K562 (cell line): ENCODE results near the gene LAMB3. TPM values are rescaled to one million over a fixed set of nuclear protein-coding genes. Genes with fewer than 3 reads are reported as not detected.

Source experiments
- ATAC-seq: fragments of 200-7000 bp; cut with Tn5 transposase; 3 replicates; pipeline ENCODE4 v1.9.1; 2020; ENCODE audit warnings: moderate library complexity
- BruUV-seq: library from RNA; stranded (reverse); fragments of 400-500 nt; replicated peaks from 2 replicates; lab custom pipeline; 2021; lab: Mats Ljungman, UMichigan
- CTCF ChIA-PET: fragments of 300-600 bp; formaldehyde crosslinking; extraction: SDS; loops from one replicate; lab custom pipeline; 2021; ENCODE audit warnings: low intra/inter-chr PET ratio; lab: Yijun Ruan, JAX
- POLR2A ChIA-PET: fragments of 300-600, 350-650 bp; sonication (Branson Sonifier 250); formaldehyde crosslinking; extraction: SDS; loops from one replicate; lab custom pipeline; 2021; ENCODE audit warnings: antibody characterized with exemption, inconsistent platforms; lab: Yijun Ruan, JAX
- DNase-seq, 4 experiments: peaks; one replicate each; pipeline versions ENCODE4 v3.0.0 to v3.0.0-alpha.2; 2011 to 2018; ENCODE audit warnings: low spot score in 3 of 4, mixed read lengths in 3 of 4; ENCODE audit errors: extremely low read depth in 1 of 4
- FAIRE-seq: peaks from 2 replicates; lab custom pipeline; 2011; peaks lifted over from hg19 to GRCh38; lab: Jason Lieb, UNC
- H2AFZ ChIP-seq: 2 replicates; pipeline ENCODE4 v1.6.0; 2011; ENCODE audit warnings: low read depth, low read length, control low read depth, inconsistent platforms
- H3K27ac ChIP-seq: fragments of 200-600 bp; 3 replicates; pipeline ENCODE4 v1.8.0; 2011; ENCODE audit warnings: low read depth, mild to moderate bottlenecking, control low read depth, inconsistent platforms, low read length, moderate library complexity, mixed read lengths; ENCODE audit errors: extremely low read depth
- H3K27me3 ChIP-seq, 2 experiments: fragments of 300-600 bp in 1 of 2; 2 replicates in 1 of 2; 3 replicates in 1 of 2; pipeline versions ENCODE4 v1.6.0 to v1.8.0; 2011; ENCODE audit warnings: inconsistent platforms in 2 of 2, low read length in 2 of 2, mild to moderate bottlenecking in 1 of 2, mixed read lengths in 1 of 2, moderate library complexity in 1 of 2; ENCODE audit not compliant: control insufficient read depth in 2 of 2, insufficient read depth in 2 of 2
- H3K36me3 ChIP-seq: fragments of 300-600 bp; 3 replicates; pipeline ENCODE4 v1.8.0; 2011; ENCODE audit warnings: mild to moderate bottlenecking, low read length, inconsistent platforms; ENCODE audit not compliant: control insufficient read depth, insufficient read depth
- H3K4me1 ChIP-seq, 2 experiments: fragments of 200-600 bp in 1 of 2; replicated peaks in 1 of 2; 2 replicates in 1 of 2; 3 replicates in 1 of 2; pipeline versions ENCODE4 v1.5.1 to v1.8.0; 2011; ENCODE audit warnings: inconsistent platforms in 2 of 2, low read length in 2 of 2, mild to moderate bottlenecking in 1 of 2, mixed read lengths in 1 of 2, moderate library complexity in 1 of 2; ENCODE audit not compliant: control insufficient read depth in 2 of 2, insufficient read depth in 2 of 2
- H3K4me2 ChIP-seq: 2 replicates; pipeline ENCODE4 v1.6.1; 2011; ENCODE audit warnings: low read length, control low read depth, inconsistent platforms, mixed read lengths; ENCODE audit not compliant: insufficient read depth
- H3K4me3 ChIP-seq: fragments of 200-600 bp; sonication (generic), shearing (Covaris generic); 2 replicates; pipeline ENCODE4 v1.5.1; 2016; ENCODE audit warnings: control low read depth, inconsistent platforms
- H3K79me2 ChIP-seq: fragments of 200-600 bp; 3 replicates; pipeline ENCODE4 v1.8.0; 2011; ENCODE audit warnings: low read length, inconsistent platforms; ENCODE audit not compliant: control insufficient read depth, insufficient read depth
- H3K9ac ChIP-seq, 2 experiments: 2 replicates each; pipeline versions ENCODE4 v1.6.0 to v1.6.1; 2011; ENCODE audit warnings: low read depth in 2 of 2, low read length in 2 of 2, control low read depth in 1 of 2, inconsistent platforms in 1 of 2, mild to moderate bottlenecking in 1 of 2, mixed read lengths in 1 of 2; ENCODE audit not compliant: insufficient read depth in 1 of 2
- H3K9me1 ChIP-seq: one replicate; pipeline ENCODE4 v1.6.0; 2011; ENCODE audit warnings: inconsistent platforms, mild to moderate bottlenecking, low read length, moderate library complexity; ENCODE audit not compliant: control insufficient read depth, insufficient read depth
- H3K9me3 ChIP-seq: replicated peaks from 2 replicates; pipeline ENCODE4 v1.5.1; 2011; ENCODE audit warnings: low read depth, low read length, inconsistent platforms; ENCODE audit not compliant: control insufficient read depth, insufficient read depth
- H4K20me1 ChIP-seq: replicated peaks from 2 replicates; pipeline ENCODE4 v1.6.1; 2011; ENCODE audit warnings: low read length, inconsistent platforms, mixed read lengths; ENCODE audit not compliant: control insufficient read depth, insufficient read depth
- GABPB1 ChIP-seq: sonication (generic); formaldehyde crosslinking; IDR thresholded peaks from 2 replicates; pipeline ENCODE4 v1.8.0; 2022; ENCODE audit warnings: mild to moderate bottlenecking, missing genetic modification reagents
- KLF16 ChIP-seq: IDR thresholded peaks from 2 replicates; pipeline ENCODE4 v1.6.1; 2016; ENCODE audit warnings: antibody characterized with exemption
- RB1 ChIP-seq: fragments of 450-650 bp; IDR thresholded peaks from 2 replicates; pipeline ENCODE4 v1.6.1; 2017; ENCODE audit warnings: low read depth, mild to moderate bottlenecking
- REST ChIP-seq, 2 experiments: fragments of 450-650 bp; formaldehyde crosslinking in 1 of 2; IDR thresholded peaks; 2 replicates each; pipeline versions ENCODE4 v1.4.0 to v1.6.1; 2014 to 2020; ENCODE audit warnings: mild to moderate bottlenecking in 2 of 2, borderline replicate concordance in 1 of 2, low read depth in 1 of 2
- TEAD1 ChIP-seq, 2 experiments: fragments of 450-650 bp in 1 of 2; sonication (generic) in 1 of 2; formaldehyde crosslinking; IDR thresholded peaks; 2 replicates each; pipeline versions ENCODE4 v1.4.0 to v1.8.0; 2020 to 2022; ENCODE audit warnings: mild to moderate bottlenecking in 2 of 2, missing genetic modification reagents in 1 of 2
- TOE1 ChIP-seq, 2 experiments: fragments of 450-650 bp in 1 of 2; sonication (generic) in 1 of 2; formaldehyde crosslinking in 1 of 2; IDR thresholded peaks; 2 replicates each; pipeline versions ENCODE4 v1.7.1 to v1.8.0; 2016 to 2022; ENCODE audit warnings: borderline replicate concordance in 2 of 2, mild to moderate bottlenecking in 2 of 2, antibody characterized with exemption in 1 of 2, inconsistent platforms in 1 of 2, low read depth in 1 of 2, missing genetic modification reagents in 1 of 2, moderate library complexity in 1 of 2
- ZBTB26 ChIP-seq: fragments of 450-650 bp; formaldehyde crosslinking; IDR thresholded peaks from 2 replicates; pipeline ENCODE4 v1.4.0; 2022; ENCODE audit warnings: missing genetic modification characterization
- ZNF830 ChIP-seq: fragments of 250-450 bp; sonication (Bioruptor Pico); IDR thresholded peaks from 2 replicates; pipeline ENCODE4 v1.5.0; 2021; ENCODE audit warnings: mild to moderate bottlenecking
- WGBS: fragments of 100-300 bp; shearing (Covaris generic); methylation state at CpG from one replicate; pipeline ENCODE4 v1.1.6; 2016; ENCODE audit warnings: low coverage, mixed read lengths; ENCODE audit not compliant: insufficient coverage; ENCODE audit errors: missing lambda C conversion rate; 5-methylcytosine and 5-hydroxymethylcytosine counted together
- in situ Hi-C: fragments of 300-500 bp; cut with MboI; formaldehyde crosslinking; loops from 4 replicates; pipeline ENCODE4 v1.15.0; 2018; ENCODE audit warnings: inconsistent platforms, mixed read lengths
- intact Hi-C: fragments of 100-400 bp; cut with micrococcal nuclease; formaldehyde crosslinking; loops from 2 replicates; pipeline ENCODE4 v1.14.2; 2022
- polyA plus RNA-seq, 8 experiments: library from polyadenylated mRNA; depleted of rRNA in 4 of 8; stranded (reverse) in 5 of 8; unstranded in 3 of 8; fragments of >200 nt; fragmentation: Nextera tagmentation in 2 of 8; fragmentation: Illumina TruSeq in 1 of 8; extraction: Ambion mirVana in 2 of 8; extraction: Trizol in 1 of 8; gene quantifications; 2 replicates each; pipeline versions ENCODE4 v1.2.1 to v1.2.3, GENCODE V29; 2011 to 2014; ENCODE audit warnings: inconsistent platforms in 1 of 8, missing spikeins in 1 of 8
- total RNA-seq, 7 experiments: library from RNA; depleted of rRNA in 6 of 7; stranded (reverse); fragments of >200 nt in 6 of 7; fragmentation: Illumina TruSeq in 2 of 7; extraction: Trizol in 2 of 7; gene quantifications; 2 replicates each; pipeline versions ENCODE4 v1.2.1 to v1.2.3, GENCODE V29; 2011 to 2021; ENCODE audit warnings: low replicate concordance in 1 of 7
- TF ChIP-seq, protein P1 (sequence below): fragments of 450-650 bp; conservative IDR thresholded peaks from 2 replicates; pipeline ENCODE4 v1.6.1; 2016; ENCODE audit warnings: missing genetic modification characterization, low read depth, mild to moderate bottlenecking, control low read depth, missing compliant biosample characterization

LAMB3 gene
- total and polyA plus RNA-seq, 9 of the 15 experiments (the other 6 are each of a cell fraction or from before 2014, with no cell fraction given): 0.08 to 1.3 (median 0.91) TPM

DNA sequence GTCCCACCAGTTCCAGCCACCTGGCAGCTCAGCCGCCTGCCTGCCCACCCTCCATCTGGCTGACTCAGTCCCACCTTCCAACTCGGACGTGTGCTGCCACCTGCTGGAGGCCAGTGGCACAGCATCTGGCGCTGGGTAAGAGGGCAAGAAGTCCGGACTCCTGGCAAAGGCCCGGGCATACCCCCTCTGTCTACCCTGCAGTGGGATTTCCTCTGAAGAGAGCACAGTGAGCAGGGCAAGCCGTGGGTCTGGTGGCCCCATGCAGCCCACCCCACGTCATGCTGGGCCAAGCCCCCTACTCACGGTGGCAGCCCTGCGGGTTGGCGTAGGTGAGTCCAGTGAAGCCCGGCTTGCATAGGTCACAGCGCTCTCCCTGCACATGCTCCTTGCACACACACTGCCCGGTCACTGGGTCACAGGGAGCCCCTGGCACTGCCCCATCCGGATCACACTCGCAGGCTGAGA lies 24.5 kb downstream of the LAMB3 start:
- CTCF ChIA-PET: interaction anchor here (0.6 to 1.9 kb wide), 4 partner anchors 51 to 120 kb away, joined by 3 to 7 read pairs (median 4); no protein-coding TSS in a partner anchor
- Histone ChIP-seq H3K27ac (no peak overlapping the region), H2AFZ (no peak overlapping the region; the same call in 1 of the 2 replicates), H3K4me3 (no peak overlapping the region), H3K9me1 (peaks cover 3% of the 10 kb centered on the region), H3K9ac (peak overlapping the region in 1 of 2 experiments; percentile 55; a peak in 2 of 4 replicates), H3K9me3 (no peaks in the 10 kb centered on the region), H3K27me3 (peaks cover 20 to 78% of the 10 kb centered on the region in 2 experiments; a peak in 4 of 5 replicates), H4K20me1 (0 out of 2 replicates have a peak, but pooled peaks cover 5% of the 10 kb centered on the region), H3K4me2 (no peak overlapping the region; the same call in 1 of the 2 replicates), H3K36me3 (no peaks in the 10 kb centered on the region), H3K79me2 (no peaks in the 10 kb centered on the region), H3K4me1 (peaks cover 0 to 22% of the 10 kb centered on the region in 2 experiments; a peak in 2 of 5 replicates)
- ATAC-seq (peak; percentile 91), DNase-seq (peak; percentile 75 to 86 (median 78)), FAIRE-seq (peak; percentile 96)
- POLR2A ChIA-PET: interaction anchor here (0.7 kb wide), 1 partner anchor 9 kb away, joined by 3 read pairs; no protein-coding TSS in a partner anchor
- no TSS peak for BruUV-seq
- 22% methylated on average over 16 of the region's 16 CpGs for WGBS
- in situ Hi-C loops (no loop called here), intact Hi-C loops (loop anchor here (1.0 to 2.0 kb wide), 2 partner anchors 51 to 66 kb away; no protein-coding TSS in a partner anchor)
- TF ChIP-seq GABPB1 (no peak), TEAD1 (CRISPR knock-in tag; IDR thresholded peaks at IDR 0.05) (no peak), TOE1 (IDR thresholded peaks at IDR 0.05; ENCODE audit: borderline replicate concordance) (peak; percentile 32; the same call in 1 of the 2 replicates), TOE1 (CRISPR knock-in tag; IDR thresholded peaks at IDR 0.05; ENCODE audit: borderline replicate concordance, low read depth) (no peak), ZBTB26 (CRISPR knock-in tag) (no peak), REST (IDR thresholded peaks at IDR 0.05; ENCODE audit: borderline replicate concordance) (peak; percentile 67), REST (CRISPR knock-in tag; IDR thresholded peaks at IDR 0.05; ENCODE audit: low read depth) (no peak), RB1 (peak; percentile 61), ZNF830 (no peak), KLF16 (peak; percentile 61)
- TF ChIP-seq, protein P1, sequence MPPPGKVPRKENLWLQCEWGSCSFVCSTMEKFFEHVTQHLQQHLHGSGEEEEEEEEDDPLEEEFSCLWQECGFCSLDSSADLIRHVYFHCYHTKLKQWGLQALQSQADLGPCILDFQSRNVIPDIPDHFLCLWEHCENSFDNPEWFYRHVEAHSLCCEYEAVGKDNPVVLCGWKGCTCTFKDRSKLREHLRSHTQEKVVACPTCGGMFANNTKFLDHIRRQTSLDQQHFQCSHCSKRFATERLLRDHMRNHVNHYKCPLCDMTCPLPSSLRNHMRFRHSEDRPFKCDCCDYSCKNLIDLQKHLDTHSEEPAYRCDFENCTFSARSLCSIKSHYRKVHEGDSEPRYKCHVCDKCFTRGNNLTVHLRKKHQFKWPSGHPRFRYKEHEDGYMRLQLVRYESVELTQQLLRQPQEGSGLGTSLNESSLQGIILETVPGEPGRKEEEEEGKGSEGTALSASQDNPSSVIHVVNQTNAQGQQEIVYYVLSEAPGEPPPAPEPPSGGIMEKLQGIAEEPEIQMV: no peak
